NK-92 treated with Interleukin-12 subunit alpha and Interleukin-12 subunit beta, amount 100 ng/mL, for 24 hours (cell line): ENCODE results near the gene PPP2R5E.
"Not testable (repeated sequence)": the region's sequence is repeated elsewhere in the genome, so short reads cannot be mapped to it uniquely, and the experiment has no call there.

Experiments
- DNase-seq: peaks from one replicate; lab custom pipeline; 2025; lab: John Stamatoyannopoulos, UW

The PPP2R5E gene

DNA sequence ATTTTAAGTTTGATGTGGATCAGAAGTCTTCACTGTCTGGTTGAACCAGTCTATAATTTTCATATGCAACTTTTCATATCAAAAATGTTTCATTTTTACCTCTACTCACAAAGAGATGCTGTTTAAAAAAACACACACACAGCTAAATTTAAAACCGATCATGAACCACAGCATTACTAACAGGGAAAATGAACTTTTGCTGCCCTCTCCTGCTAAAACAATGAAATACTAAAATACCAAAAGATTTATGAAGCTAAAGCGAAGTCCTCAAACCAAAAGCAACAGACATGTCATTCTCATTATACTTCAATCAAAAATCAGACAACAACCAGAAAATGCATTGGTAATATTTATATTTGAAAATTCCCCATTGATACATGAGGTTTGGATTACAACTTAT lies 171.6 kb downstream of the PPP2R5E start:
- DNase-seq, result not testable (repeated sequence)

- DNase-seq, result no peak
Observed at GRCh38 chr14:63371033-63371432, 172.1 kb downstream of the PPP2R5E start.

DNA sequence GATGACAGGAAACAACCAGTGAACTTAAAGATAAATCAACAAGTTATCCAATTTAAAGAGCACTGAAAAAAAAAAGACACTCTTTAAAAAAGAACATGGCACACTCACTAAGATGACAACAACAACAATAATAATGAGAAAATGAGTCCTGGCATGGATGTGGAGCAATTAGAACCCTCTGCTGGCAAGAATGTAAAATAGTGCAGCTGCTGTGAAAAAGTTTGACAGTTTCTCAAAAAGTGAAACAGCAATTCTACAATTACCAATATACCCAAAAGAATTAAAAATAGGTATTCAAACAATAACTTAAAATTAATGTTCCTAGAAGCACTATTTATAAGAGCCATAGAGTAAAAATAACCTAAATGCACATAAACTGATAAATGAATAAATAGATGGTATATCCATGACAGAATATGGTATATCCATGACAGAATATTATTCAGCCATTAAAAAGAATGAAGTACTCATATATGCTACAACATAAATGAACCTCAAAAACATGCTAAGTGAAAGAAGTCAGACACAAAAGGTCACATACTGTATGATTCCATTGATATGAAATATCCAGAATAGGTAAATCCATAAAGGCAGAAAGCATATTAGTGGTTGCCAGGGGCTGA lies 175.3 kb downstream of the PPP2R5E start:
- DNase-seq, result no peak

GRCh38 chr14:63362389-63362819 lies 180.8 kb downstream of the PPP2R5E start:
- no peak for DNase-seq

DNA sequence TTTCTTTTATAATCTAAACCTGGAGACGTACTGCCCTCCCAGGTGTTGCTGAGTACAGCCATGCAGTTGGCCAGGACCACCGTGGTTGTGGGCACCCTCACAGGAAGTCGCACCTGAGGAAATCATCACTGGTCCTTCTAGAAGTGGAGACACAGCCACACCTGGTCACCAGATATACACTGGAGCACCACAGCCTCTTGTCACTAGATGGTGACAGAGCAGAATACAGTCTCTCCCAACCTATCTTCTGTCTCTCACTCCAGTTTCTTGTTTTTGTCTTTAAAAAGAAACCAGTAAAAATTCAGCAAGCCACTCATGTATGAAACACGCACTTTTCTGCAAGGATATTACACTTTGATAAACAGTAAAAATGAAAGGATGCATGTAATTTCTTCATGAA lies 181.4 kb downstream of the PPP2R5E start:
- DNase-seq, result no peak

DNA sequence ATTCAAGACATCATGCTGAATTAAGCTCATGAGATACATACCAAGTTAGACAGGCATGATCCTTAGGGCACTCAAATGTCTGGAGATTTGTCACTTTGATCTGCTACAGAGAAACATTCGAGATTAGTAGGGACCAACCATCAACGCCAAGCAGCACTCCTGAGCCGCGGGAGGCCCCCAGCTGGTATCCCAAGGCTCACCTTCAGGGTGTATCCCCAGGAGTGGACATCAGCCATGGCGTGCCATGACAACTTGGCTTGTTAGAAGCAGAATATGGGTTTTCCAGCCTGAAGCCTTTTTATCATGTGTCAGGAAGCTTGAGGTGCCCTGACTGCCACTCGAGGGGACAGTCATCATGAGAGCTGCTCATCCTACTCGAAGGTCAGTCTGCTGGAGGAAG lies 185.3 kb downstream of the PPP2R5E start:
- DNase-seq, result no peak

GRCh38 chr14:63345826-63346225 lies 197.4 kb downstream of the PPP2R5E start:
- no peak for DNase-seq

DNA sequence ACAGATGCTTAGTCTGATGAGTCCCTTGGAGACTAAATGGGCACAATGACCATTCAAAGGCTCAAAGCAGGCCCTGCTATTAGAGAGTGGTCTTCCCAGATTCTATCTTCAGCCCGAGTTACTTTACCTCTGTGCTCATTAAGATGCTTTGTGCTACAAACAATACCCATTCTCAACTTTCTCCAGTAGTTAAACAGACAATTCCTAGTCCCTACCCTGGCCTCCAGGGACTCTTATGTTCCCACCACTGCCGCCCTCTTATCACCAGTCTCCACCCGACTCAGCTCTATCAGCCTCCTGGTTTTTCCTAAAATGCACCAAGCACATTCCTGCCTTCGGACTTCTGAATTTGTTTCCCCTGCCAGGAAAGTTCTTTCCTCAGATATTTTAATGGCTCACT lies 198.8 kb downstream of the PPP2R5E start:
- no peak for DNase-seq

- no peak for DNase-seq
Observed at GRCh38 chr14:63343878-63344277, 199.3 kb downstream of the PPP2R5E start.

DNA sequence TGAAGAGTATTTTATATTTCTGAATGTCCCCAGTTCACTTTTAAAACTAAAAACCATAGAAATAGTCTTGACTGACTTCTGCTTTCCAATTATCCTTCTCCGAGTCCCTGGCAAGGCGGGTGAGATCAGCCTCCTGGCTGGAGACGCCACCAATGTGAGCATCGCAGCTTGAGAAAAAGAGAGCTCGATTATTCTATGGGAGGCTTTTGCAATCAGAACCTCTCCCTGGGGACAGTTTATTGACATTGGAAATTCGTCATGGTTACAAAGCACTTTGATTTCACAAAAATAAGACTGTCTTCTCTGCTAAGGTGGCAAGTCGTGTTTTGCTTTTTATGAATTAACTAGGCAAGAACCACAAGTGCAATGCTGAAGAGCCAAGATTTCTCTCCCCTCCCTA lies 200.8 kb downstream of the PPP2R5E start:
- DNase-seq, result no peak

DNA sequence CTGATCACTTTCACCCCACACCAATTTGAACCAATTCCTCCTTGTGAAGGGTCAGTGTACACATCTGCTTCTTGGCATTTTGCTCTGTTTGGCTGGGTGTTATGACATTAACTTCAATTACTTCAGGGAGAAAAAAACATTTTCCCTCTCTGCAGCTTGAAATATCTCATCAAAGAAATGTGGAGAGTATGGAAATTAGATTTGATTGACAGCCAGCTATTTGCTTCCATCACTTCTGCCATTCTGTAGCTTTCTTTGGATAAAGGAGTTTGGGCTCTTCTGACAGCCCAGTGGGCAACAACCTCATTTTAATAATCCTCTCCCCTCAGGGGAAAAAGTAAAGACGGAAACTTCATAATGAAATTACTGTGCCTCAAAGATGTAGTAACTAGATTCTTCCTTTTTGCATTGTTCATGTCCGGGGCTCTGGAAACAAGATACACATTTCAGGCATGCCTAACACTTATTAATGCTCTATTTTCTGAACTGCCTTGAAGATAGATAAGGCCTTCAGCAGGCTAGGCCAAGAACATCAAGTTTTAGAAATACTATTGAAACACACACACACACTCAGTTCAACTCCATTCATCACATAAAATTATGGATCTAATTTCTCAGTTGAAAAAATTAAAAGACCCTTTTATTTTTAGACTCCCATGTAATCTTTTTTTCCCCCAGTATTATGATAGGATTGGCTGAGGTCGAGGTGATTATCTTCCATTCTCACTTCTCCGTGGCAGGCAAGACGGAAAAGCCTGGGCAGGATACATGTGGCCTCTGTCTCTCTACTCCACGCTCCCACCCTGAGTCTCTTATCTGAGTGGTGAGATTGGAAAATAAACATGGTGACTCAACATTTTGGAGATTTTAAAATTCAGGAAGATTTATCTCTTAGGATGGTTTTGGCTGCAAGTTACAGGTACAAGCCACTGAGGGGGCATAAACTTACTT lies 214.1 kb downstream of the PPP2R5E start:
- no peak for DNase-seq

DNA sequence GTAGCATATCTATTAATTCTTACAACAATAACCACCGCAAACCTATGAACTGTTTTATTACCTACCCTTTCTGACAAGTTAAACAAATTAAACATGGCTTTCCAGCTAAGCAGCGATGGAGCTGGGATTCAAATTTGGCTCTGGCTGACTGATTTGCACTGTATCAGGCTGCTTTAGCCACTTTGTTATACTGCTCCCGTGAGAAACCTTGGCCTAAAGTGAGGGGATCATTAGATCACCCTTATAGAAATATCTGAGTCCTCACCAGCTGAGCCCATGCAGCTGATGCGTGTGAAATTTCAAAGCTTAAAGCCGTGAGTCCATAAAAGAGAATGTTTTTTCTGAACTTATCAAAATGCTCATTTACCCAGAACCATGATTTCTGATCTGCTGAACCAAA lies 216.3 kb downstream of the PPP2R5E start:
- DNase-seq, result no peak

DNA sequence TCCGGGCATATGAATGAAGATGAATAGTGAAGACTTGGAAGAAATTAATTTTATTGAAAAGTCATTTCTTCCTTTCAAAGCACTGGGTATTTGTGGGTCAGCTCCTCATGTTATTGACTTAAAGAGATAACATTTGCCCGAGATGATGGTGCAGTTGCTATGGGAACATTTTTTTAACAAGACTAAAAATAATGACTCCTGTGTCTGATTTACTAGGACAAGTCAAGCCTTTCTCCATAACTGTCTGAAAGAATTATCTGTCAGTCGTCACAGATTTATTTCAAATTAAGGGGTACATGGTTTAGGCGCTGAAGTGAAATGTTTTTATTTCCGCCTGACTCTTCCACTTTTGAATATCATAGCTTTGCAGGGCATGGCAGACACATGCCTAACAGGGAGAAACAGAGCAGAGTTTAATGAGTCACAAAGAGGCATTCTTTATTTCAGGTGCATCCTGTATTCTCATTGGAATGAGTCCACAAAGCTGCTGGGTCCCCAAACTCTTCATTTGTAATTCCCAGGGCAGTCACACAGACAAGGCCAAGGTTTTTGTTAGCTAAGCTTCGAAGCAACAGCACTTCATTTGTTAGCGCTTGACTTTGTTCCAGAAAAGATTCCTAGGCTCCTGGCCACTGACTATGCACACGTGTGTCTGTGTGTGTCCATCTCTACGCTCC lies 220.1 kb downstream of the PPP2R5E start:
- DNase-seq, result no peak

GRCh38 chr14:63322472-63322871 lies 220.7 kb downstream of the PPP2R5E start:
- no peak for DNase-seq
